Stimulated activated CD4-positive, alpha-beta T cell treated with anti-CD3 and anti-CD28 coated beads, Interleukin-1b, Interleukin-23, amount 100 ng/mL, for 4 hours (primary cell): ENCODE results near the gene SLC8A3.

Source experiments
- DNase-seq, 2 donors: peaks; one replicate each; pipeline ENCODE4 v3.0.0-alpha.2; 2020; ENCODE audit warnings: low read depth in 2 of 2

SLC8A3 gene

DNA sequence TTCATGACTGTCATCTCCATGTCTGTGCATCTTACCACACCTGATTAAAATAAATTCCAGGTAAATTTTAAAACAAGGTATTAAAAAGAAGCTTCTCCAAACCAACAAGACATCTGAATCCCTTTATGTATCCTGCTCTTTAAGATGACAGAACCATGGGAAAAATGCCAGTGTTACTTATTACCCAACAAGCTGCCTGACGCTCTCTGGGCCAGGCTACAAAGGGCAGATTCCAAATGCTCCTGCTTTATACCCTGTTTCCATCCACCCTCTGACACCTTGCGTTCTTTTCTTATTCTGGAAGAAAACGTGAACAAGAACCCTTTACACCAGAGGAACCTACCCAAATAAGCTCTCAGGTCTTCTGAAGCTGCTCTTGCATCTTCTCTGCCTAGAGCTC lies 70.7 kb downstream of the SLC8A3 start:
- no peak for DNase-seq

GRCh38 chr14:70116278-70116677 lies 72.5 kb downstream of the SLC8A3 start:
- no peak for DNase-seq

- DNase-seq = no peak
Observed at GRCh38 chr14:70114621-70115156, 74.1 kb downstream of the SLC8A3 start.

- DNase-seq = no peak
Observed at GRCh38 chr14:70113211-70113610, 75.5 kb downstream of the SLC8A3 start.

DNA sequence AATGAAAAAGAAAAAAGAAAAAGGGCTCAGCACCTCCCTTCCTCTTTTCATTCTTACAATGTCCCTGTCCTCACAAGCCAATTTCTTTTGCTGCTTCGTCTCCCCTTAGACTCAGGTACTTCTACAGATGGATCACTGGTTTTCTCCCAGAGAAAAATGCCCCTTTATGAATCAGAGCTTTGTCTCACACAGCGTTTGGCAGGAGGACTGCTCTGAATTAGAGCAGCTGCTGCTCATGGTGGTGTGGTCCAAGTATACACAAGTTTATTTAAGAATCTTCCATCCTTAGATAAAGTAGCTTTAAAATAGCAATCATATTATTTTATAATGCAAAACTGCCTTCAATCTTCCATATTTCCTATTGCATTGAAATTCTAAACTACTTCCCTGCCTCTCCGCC lies 80.3 kb downstream of the SLC8A3 start:
- DNase-seq = no peak

DNA sequence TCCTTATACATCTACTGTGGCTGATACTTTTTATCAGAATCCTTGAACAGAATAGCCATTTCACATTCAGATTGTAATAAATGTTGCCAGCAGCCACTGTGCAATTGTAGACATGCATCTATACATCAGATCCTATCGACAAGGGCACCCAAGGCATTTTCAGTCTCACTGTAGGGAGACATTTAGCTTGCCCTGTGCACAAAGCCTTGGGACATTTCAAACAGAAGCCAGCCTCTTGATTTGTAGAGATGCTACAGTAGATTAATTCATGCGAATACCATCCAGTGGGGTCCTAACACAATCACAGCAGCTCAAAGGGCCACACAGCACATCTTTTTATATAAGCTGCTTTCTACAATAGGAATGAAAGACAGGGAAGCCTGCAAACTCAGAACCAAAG lies 81.4 kb downstream of the SLC8A3 start:
- no peak for DNase-seq

DNA sequence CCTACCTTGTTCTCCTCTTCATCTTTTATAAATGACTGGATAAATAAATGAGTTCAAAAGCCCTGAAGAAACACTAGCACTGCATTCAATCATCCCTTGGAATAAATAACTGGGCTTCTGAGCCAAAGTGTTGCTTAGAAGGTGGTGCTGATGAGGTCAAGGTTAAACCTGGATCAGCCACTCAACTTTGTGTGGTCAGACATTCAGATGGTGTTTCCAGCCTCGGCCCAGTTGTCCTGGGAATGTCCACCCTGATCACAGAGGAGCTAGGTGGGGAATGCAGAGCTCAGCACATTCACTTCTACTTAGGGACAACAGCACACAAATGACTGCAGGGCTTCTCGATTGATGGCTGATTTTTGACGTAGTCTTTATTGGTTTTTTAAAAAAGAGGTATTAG lies 88.7 kb downstream of the SLC8A3 start:
- no peak for DNase-seq

- DNase-seq = no peak
Observed at GRCh38 chr14:70098250-70098809, 90.4 kb downstream of the SLC8A3 start.

GRCh38 chr14:70097576-70098249 lies 91.0 kb downstream of the SLC8A3 start:
- DNase-seq = no peak

DNA sequence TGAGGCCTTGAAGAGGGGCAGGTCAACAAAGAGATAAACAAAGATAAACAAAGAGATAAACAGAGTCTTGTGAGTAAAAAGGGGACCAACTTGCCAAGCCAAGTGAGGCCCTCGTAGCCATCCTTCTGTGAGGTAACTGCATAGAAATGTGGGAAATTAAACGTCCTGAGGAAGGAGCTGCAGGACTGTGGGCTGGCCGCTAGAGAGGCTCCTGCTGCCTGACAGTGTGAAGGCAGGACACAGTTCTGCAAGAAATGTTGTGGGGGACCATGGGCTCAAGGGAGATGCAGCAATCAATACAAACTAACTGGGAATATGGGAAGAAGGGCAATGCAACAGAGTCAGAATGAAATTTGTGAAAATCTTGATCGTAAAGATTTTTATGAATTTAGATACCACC lies 91.9 kb downstream of the SLC8A3 start:
- no peak for DNase-seq

DNA sequence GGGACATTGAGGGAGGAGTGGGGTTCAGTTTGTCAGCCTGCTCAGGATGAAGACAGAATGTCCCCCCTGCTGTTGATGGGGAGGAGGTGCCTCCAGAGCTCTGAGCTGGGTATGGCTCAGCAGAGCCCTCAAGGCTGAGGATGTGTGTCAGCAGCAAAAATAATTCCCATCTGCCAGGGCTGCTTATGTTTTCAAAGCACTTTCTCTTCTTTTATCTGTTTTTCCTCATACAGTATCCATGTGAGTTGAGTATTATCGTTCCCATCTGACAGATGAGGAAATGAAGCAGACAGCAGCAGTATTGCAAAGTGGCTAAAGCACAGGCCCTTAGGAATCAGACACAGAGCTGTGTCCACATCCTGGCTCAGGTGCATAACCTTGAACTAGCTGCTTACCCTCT lies 94.1 kb downstream of the SLC8A3 start:
- DNase-seq = no peak

DNA sequence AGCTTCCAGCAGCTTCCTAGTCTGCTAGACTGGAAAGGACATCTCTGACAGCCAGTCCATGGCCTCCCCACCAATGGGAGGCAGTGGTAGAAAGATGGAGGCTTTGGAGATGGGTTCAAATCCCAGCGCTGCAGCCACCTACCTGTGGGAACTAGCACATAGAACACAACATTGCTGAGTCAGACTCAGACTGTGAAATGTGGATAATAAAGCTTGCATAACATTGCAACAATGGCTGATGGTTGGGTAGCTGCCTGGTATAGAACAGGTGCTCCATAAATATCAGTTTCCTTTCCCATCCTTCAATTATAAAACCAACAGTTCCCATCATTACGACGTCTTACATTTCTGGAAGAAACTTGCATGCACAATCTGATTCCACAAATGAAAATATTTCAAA lies 94.6 kb downstream of the SLC8A3 start:
- no peak for DNase-seq

DNA sequence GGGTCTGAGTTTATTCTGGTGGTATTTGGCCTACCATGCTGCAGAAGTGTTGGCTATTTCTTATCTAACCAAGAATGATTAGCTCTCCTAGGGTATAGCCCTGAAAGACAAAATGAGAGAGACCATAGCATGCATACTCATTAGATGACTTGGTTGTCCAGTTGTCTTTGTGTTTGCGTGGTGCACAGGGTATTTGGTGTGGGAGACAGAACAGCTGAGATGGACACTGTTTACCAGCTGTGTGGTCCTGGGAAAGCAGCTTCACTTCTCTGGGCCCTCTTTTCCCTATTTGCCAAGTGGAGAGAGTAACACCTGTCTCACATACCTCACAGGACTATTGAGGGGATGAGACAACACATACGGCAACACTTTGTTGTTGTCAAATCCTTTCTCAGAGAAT lies 95.6 kb downstream of the SLC8A3 start:
- no peak for DNase-seq

GRCh38 chr14:70087380-70087697 lies 101.4 kb downstream of the SLC8A3 start:
- DNase-seq = no peak

DNA sequence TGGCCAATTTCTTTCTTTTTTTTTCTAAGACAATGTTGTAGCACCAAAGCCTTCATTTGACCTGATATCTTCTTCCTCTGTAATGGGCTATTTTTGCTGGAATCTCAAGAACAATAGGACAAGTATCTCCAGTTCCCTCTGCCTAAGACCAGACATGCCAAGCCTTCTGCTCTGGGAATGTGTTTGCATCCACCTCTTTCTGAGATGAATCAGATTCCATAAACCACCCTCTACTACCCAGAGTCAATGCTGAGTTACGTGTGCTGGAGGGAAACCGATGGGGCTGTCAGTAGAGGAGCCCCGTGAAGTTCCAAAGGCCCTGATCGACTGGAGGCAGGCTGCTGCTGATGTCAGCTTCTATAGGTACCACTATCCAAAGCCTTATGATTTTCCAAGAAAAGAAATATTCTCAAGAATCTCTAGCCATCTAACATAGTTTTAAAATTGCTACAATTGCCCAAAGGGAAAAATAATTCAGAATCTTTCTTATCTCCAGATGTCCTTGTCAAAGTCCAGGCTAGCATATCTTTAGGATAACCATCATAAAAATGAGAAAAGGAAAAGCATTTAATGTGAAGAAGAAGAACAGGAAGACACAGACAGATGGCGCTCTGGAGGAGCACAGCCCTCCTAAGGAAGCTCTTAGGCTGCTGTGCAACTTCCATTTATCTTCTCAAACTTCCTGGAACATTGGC lies 101.9 kb downstream of the SLC8A3 start:
- DNase-seq = no peak

DNA sequence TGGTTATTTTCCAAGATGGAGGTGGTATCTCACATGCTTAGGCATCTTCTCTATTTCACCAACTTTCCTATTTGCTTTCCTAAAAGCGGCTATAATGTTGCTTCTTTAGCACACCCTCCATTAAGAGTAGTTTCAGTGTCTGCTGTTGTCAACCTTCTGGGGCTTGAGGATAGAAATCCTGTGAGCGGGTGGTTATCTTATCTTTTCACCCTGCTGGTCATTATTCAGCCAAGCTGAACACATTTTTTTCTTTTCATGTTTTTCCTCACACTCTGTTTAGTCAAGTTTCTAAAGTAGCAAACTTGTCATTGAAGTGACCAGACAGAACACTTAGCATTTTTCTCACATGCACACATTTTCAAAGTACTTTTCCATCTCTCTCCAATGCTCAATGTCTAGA lies 104.5 kb downstream of the SLC8A3 start:
- DNase-seq = no peak

GRCh38 chr14:70082394-70082793 lies 106.4 kb downstream of the SLC8A3 start:
- no peak for DNase-seq

DNA sequence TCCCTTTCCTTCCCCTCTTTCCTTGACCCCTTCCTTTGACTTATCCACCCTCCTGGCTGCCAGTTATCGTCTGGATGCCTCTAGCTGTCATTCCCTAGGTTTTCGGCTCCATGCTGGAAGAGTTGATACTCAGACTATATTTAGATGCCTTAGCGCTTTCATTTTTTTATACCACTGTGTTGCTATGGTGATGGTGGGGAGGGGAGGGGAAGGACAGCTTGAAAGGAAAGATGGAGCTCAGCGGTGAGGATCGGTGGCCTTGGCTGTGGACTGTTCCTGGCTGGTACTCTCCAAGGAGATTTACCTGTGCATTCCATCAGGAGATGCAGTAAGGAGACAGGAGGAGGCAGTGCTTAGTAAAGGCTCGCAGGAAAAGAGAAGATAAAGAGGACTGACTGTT lies 108.7 kb downstream of the SLC8A3 start:
- DNase-seq = no peak

DNA sequence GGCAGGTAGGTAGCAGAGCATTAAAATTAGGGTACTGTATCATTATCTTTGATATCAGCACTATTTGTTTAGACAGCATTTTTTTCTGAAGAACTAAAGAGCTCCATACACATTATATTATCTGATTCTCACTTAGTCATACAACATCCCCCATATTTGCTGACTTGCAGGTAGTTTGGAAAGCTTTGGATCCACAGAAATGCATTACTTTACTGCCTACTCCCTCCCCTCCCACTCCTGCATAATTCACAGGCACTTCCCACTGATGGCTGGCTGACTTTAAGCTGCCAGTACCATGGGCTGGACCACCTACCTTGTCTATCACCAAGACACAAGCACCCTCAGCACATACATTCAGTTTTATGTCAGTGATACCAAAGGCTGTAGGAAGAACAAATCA lies 110.4 kb downstream of the SLC8A3 start:
- DNase-seq = no peak

- no peak for DNase-seq
Observed at GRCh38 chr14:70077720-70078119, 111.0 kb downstream of the SLC8A3 start.

GRCh38 chr14:70077005-70077404 lies 111.7 kb downstream of the SLC8A3 start:
- DNase-seq = no peak

- peak; percentile 11 to 36 for DNase-seq
Observed at GRCh38 chr14:70073924-70074566, 114.7 kb downstream of the SLC8A3 start.

- DNase-seq = no peak
Observed at GRCh38 chr14:70069186-70069585, 119.6 kb downstream of the SLC8A3 start.
